ENCODE data around the gene TTF1. TPM values are rescaled to one million over a fixed set of nuclear protein-coding genes. Genes with fewer than 3 reads are reported as not detected.

The TTF1 gene
- total and polyA plus RNA-seq, 10 of the 15 experiments (the other 5 are each of a cell fraction or from before 2014, with no cell fraction given) = 11.3 to 25.5 (median 16.0) TPM

DNA sequence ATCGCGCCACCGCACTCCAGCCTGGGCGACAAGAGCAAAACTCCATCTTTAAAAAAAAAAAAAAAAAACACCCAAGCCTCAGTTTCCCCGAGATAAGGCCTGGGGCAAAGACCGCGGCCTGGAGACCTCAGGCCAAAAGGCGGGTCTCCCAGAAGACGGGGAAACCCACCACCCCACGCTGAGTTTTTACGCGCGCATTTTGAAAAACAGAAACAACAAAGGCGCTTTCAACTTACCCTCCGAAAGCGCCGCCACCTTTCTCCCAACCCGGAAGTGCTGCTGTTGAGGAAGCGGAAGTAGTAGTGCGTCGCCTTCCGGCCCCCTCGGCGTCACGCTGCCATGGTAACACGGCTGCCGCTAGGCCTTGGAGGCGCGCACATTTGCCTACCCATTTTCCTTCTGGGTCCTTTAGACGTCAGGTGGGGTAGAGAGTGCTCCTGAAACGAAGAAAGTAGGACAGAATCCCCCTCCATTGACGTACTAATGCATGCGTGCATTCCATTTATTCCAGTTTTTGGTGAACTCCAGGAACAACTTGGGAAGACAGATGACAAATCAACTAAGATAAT, at the start of gene TTF1 (continued):
- TF ChIP-seq, protein P1, sequence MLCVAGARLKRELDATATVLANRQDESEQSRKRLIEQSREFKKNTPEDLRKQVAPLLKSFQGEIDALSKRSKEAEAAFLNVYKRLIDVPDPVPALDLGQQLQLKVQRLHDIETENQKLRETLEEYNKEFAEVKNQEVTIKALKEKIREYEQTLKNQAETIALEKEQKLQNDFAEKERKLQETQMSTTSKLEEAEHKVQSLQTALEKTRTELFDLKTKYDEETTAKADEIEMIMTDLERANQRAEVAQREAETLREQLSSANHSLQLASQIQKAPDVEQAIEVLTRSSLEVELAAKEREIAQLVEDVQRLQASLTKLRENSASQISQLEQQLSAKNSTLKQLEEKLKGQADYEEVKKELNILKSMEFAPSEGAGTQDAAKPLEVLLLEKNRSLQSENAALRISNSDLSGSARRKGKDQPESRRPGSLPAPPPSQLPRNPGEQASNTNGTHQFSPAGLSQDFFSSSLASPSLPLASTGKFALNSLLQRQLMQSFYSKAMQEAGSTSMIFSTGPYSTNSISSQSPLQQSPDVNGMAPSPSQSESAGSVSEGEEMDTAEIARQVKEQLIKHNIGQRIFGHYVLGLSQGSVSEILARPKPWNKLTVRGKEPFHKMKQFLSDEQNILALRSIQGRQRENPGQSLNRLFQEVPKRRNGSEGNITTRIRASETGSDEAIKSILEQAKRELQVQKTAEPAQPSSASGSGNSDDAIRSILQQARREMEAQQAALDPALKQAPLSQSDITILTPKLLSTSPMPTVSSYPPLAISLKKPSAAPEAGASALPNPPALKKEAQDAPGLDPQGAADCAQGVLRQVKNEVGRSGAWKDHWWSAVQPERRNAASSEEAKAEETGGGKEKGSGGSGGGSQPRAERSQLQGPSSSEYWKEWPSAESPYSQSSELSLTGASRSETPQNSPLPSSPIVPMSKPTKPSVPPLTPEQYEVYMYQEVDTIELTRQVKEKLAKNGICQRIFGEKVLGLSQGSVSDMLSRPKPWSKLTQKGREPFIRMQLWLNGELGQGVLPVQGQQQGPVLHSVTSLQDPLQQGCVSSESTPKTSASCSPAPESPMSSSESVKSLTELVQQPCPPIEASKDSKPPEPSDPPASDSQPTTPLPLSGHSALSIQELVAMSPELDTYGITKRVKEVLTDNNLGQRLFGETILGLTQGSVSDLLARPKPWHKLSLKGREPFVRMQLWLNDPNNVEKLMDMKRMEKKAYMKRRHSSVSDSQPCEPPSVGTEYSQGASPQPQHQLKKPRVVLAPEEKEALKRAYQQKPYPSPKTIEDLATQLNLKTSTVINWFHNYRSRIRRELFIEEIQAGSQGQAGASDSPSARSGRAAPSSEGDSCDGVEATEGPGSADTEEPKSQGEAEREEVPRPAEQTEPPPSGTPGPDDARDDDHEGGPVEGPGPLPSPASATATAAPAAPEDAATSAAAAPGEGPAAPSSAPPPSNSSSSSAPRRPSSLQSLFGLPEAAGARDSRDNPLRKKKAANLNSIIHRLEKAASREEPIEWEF (IDR thresholded peaks at IDR 0.05; ENCODE audit: insufficient replicate concordance, low read depth, low read length) = no peak
- TF ChIP-seq FOXM1 (IDR thresholded peaks at IDR 0.05; ENCODE audit: low read depth, low read length) = no peak
- TF ChIP-seq SMAD1 (IDR thresholded peaks at IDR 0.05; ENCODE audit: low read depth, partially characterized antibody) = no peak
- no peak for TF ChIP-seq SREBF1 (IDR thresholded peaks at IDR 0.05; ENCODE audit: low read length)
- no peak for TF ChIP-seq ZNF274 (IDR thresholded peaks at IDR 0.05; ENCODE audit: insufficient read depth, insufficient read length)
- TF ChIP-seq NR2F1 (conservative IDR thresholded peaks at IDR 0.05) = 0 out of 2 replicates have a peak, but pooled peaks have one; percentile 9
- TF ChIP-seq, protein P2, sequence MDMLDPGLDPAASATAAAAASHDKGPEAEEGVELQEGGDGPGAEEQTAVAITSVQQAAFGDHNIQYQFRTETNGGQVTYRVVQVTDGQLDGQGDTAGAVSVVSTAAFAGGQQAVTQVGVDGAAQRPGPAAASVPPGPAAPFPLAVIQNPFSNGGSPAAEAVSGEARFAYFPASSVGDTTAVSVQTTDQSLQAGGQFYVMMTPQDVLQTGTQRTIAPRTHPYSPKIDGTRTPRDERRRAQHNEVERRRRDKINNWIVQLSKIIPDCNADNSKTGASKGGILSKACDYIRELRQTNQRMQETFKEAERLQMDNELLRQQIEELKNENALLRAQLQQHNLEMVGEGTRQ (IDR thresholded peaks at IDR 0.05; ENCODE audit: borderline replicate concordance, low read depth, low read length) = no peak
- TF ChIP-seq MXI1 (IDR thresholded peaks at IDR 0.05; ENCODE audit: low read depth, low read length) = peak; percentile 99
- TF ChIP-seq ZNF622 (IDR thresholded peaks at IDR 0.05) = no peak
- no peak for TF ChIP-seq ZNF24 (IDR thresholded peaks at IDR 0.05)
- no peak for TF ChIP-seq SUZ12 (IDR thresholded peaks at IDR 0.05; ENCODE audit: unreplicated experiment)
- TF ChIP-seq, protein P3, sequence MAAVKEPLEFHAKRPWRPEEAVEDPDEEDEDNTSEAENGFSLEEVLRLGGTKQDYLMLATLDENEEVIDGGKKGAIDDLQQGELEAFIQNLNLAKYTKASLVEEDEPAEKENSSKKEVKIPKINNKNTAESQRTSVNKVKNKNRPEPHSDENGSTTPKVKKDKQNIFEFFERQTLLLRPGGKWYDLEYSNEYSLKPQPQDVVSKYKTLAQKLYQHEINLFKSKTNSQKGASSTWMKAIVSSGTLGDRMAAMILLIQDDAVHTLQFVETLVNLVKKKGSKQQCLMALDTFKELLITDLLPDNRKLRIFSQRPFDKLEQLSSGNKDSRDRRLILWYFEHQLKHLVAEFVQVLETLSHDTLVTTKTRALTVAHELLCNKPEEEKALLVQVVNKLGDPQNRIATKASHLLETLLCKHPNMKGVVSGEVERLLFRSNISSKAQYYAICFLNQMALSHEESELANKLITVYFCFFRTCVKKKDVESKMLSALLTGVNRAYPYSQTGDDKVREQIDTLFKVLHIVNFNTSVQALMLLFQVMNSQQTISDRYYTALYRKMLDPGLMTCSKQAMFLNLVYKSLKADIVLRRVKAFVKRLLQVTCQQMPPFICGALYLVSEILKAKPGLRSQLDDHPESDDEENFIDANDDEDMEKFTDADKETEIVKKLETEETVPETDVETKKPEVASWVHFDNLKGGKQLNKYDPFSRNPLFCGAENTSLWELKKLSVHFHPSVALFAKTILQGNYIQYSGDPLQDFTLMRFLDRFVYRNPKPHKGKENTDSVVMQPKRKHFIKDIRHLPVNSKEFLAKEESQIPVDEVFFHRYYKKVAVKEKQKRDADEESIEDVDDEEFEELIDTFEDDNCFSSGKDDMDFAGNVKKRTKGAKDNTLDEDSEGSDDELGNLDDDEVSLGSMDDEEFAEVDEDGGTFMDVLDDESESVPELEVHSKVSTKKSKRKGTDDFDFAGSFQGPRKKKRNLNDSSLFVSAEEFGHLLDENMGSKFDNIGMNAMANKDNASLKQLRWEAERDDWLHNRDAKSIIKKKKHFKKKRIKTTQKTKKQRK (IDR thresholded peaks at IDR 0.05; ENCODE audit: low read depth, low read length) = no peak
- no peak for TF ChIP-seq CHD4 (IDR thresholded peaks at IDR 0.05)
- no peak for TF ChIP-seq STAT3 (IDR thresholded peaks at IDR 0.05; ENCODE audit: low read depth, low read length)
- TF ChIP-seq RBBP5 (conservative IDR thresholded peaks at IDR 0.05) = no peak
- TF ChIP-seq, protein P4, sequence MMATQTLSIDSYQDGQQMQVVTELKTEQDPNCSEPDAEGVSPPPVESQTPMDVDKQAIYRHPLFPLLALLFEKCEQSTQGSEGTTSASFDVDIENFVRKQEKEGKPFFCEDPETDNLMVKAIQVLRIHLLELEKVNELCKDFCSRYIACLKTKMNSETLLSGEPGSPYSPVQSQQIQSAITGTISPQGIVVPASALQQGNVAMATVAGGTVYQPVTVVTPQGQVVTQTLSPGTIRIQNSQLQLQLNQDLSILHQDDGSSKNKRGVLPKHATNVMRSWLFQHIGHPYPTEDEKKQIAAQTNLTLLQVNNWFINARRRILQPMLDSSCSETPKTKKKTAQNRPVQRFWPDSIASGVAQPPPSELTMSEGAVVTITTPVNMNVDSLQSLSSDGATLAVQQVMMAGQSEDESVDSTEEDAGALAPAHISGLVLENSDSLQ (IDR thresholded peaks at IDR 0.05) = no peak; the same call in 1 of the 2 replicates
- peak; percentile 95 for TF ChIP-seq NR2C1 (IDR thresholded peaks at IDR 0.05)
- TF ChIP-seq HDGF (IDR thresholded peaks at IDR 0.05) = no peak
- no peak for TF ChIP-seq KAT2A (conservative IDR thresholded peaks at IDR 0.05; ENCODE audit: control insufficient read depth, low read depth, low read length)

All from GM12878 (cell line).